Immature natural killer cell (primary cell): ENCODE results near the gene CNST. TPM values are rescaled to one million over a fixed set of nuclear protein-coding genes. Genes with fewer than 3 reads are reported as not detected.
"Not testable (repeated sequence)": the region's sequence is repeated elsewhere in the genome, so short reads cannot be mapped to it uniquely, and the experiment has no call there.

ENCODE experiments used
- DNase-seq, 3 donors: peaks; one replicate each; pipeline ENCODE4 v3.0.0; 2022; ENCODE audit warnings: mixed read lengths in 1 of 3
- H3K27ac Mint-ChIP-seq, 6 donors: one replicate each; pipeline ENCODE4 v1.8.0; 2020; ENCODE audit warnings: mixed read lengths in 6 of 6, mild to moderate bottlenecking in 5 of 6, inconsistent platforms in 4 of 6, moderate library complexity in 3 of 6
- H3K27me3 Mint-ChIP-seq, 3 donors: one replicate each; pipeline ENCODE4 v1.8.0; 2020 to 2021; ENCODE audit warnings: low read depth in 3 of 3, mild to moderate bottlenecking in 3 of 3, mixed read lengths in 3 of 3, moderate library complexity in 3 of 3, inconsistent platforms in 1 of 3
- H3K36me3 Mint-ChIP-seq, 3 donors: one replicate each; pipeline ENCODE4 v1.8.0; 2020; ENCODE audit warnings: mixed read lengths in 3 of 3, inconsistent platforms in 2 of 3, mild to moderate bottlenecking in 2 of 3
- H3K4me1 Mint-ChIP-seq, 2 donors: one replicate each; pipeline ENCODE4 v1.8.0; 2020; ENCODE audit warnings: inconsistent platforms in 2 of 2, mild to moderate bottlenecking in 2 of 2, mixed read lengths in 2 of 2, moderate library complexity in 1 of 2
- H3K4me3 Mint-ChIP-seq, 5 donors: one replicate each; pipeline ENCODE4 v1.8.0; 2020; ENCODE audit warnings: mild to moderate bottlenecking in 5 of 5, mixed read lengths in 5 of 5, inconsistent platforms in 3 of 5, moderate library complexity in 3 of 5
- H3K9me3 Mint-ChIP-seq, 6 donors: one replicate each; pipeline ENCODE4 v1.8.0; 2020; ENCODE audit warnings: mild to moderate bottlenecking in 6 of 6, mixed read lengths in 6 of 6, inconsistent platforms in 4 of 6, moderate library complexity in 3 of 6
- polyA plus RNA-seq, 3 donors: library from polyadenylated mRNA; unstranded; fragments of 300-500 nt; fragmentation: Illumina TruSeq; gene quantifications; one replicate each; pipeline ENCODE4 v1.2.3, GENCODE V29; 2021

Gene CNST
- polyA plus RNA-seq, 3 donors from 2014 or later: 21.8 to 30.0 (median 24.1) TPM

DNA sequence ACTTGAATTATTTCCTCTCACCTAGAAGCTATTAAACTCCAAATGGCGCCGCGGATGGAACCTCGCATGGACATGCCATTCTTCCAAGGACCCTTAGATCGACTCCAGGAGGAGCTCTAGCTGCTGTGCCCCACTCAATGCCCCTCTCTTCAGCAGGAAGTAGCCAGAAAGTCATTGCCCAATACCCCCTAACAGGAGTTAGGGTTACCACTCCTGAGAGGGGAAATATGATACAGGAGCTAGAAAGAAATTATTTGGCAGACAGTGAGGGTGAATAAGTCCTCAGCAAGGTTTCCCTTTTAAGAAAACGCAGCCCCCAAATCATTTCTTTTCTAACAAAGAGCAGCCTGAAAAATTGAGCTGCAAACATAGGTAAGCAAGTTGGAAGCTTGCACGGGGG is 28.8 kb upstream of the CNST start:
- no peak for DNase-seq
- Mint-ChIP-seq H3K27ac (no peak overlapping the region), H3K27me3 (no peaks in the 10 kb centered on the region), H3K9me3 (no peaks in the 10 kb centered on the region), H3K4me1 (no peaks in the 10 kb centered on the region), H3K36me3 (peaks cover 4 to 20% (median 17%) of the 10 kb centered on the region in 3 donors), H3K4me3 (no peak overlapping the region)

DNA sequence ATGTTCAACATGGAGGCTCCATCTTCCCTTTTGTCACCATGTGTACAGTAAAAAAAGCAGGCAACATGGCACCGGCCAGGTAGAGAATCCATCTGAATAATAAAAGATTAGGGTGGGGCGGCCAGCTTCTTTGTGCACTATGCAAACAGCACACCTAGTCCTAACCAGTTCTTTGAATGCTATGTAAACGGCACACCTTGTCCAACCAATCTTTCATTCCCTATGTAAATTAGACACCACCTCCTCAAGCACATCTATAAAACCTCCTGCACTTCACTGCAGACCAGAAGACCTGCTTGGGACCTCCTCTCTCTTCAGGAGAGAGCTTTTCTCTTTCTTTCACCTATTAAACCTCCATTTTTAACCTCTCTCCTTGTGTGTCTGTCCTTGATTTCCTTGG is 28.4 kb upstream of the CNST start:
- no peaks in the 10 kb centered on the region for H3K4me1 Mint-ChIP-seq
- no peaks in the 10 kb centered on the region for H3K9me3 Mint-ChIP-seq
- H3K36me3 Mint-ChIP-seq: peaks cover 4 to 20% (median 17%) of the 10 kb centered on the region in 3 donors
- DNase-seq: no peak
- H3K27ac Mint-ChIP-seq: peak overlapping the region in 1 of 6 donors; percentile 37
- no peak overlapping the region for H3K4me3 Mint-ChIP-seq
- no peaks in the 10 kb centered on the region for H3K27me3 Mint-ChIP-seq

DNA sequence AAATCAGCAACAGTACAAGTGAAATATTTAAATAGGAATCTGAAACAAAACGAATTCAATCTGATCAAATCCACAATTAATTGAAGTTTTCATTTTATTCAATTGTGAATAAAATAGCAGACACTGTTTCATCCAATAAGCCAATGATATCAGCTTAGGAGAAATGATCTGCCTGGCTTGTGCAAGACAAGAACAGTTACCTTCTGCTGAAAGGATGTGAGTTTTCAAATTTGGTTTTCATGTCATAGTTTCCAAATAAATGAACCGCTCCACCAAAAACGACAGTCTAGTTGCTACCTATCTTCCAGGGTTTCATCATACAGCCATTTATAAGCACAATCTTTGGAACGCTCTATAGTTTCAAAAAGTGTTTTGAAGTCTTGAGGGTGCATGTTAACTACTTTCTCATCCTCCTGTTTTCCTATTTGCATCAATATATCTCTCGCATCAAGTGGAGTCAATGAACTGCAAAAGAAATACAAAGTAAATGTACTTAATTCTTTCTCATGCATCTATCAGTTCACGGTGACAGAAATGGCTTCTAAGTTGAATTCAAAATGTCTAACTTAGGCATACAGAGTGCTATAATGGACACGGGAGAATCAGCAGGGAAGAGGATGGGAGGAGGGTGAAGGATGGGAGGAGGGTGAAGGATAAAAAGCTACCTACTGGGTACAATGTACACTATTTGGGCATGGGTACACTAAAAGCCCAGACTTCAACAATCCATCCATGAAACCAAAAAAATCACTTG is 25.3 kb upstream of the CNST start:
- DNase-seq: no peak
- Mint-ChIP-seq H3K4me3 (no peak overlapping the region), H3K4me1 (no peaks in the 10 kb centered on the region), H3K9me3 (no peaks in the 10 kb centered on the region), H3K27ac (peak overlapping the region in 1 of 6 donors; percentile 18), H3K27me3 (no peaks in the 10 kb centered on the region), H3K36me3 (peaks cover 12 to 28% (median 24%) of the 10 kb centered on the region in 3 donors)

DNA sequence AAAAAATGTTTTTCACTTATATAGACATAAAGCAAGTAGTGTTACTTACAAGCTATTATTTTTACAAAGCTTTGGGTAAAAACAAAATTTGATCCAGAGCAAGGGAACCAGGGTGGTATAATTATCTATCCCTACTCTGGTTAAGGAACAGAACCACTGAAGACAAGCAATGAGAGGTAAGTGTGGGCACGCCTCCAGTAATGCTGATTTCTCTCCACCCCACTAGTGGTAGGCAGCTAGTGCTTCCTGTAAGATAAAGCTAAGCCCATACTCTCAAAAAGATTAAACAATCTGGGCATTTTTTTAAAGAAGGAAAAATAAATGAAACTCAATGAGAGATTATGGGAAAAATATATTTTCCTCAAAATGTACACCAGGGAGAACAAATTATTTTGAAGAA is 22.3 kb upstream of the CNST start:
- H3K27me3 Mint-ChIP-seq: no peaks in the 10 kb centered on the region
- DNase-seq: no peak
- H3K27ac Mint-ChIP-seq: no peak overlapping the region
- H3K9me3 Mint-ChIP-seq: no peaks in the 10 kb centered on the region
- no peak overlapping the region for H3K4me3 Mint-ChIP-seq
- no peaks in the 10 kb centered on the region for H3K4me1 Mint-ChIP-seq
- H3K36me3 Mint-ChIP-seq: peaks cover 16 to 29% (median 18%) of the 10 kb centered on the region in 3 donors

DNA sequence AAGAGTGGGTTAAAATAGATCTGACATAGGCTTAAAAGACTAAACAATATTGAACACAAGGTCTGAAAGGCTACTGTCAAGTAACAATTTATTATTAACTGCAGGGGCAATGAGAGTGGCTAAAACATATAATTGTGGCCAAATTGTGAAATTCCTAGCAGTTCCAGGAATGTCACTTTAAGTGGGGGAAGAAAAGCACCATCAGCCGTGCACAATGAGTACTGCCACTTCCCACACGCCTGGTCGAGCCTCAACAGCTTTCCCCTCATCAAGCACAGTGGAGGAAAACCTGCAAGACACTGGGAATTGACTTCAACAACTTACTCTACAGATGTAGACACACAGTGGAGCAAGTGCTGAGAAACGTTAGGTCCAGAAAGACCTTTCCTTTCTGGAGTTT is 16.6 kb upstream of the CNST start:
- Mint-ChIP-seq H3K4me1 (peaks cover 0 to 3% of the 10 kb centered on the region in 2 donors), H3K27ac (no peak overlapping the region), H3K9me3 (no peaks in the 10 kb centered on the region)

DNA sequence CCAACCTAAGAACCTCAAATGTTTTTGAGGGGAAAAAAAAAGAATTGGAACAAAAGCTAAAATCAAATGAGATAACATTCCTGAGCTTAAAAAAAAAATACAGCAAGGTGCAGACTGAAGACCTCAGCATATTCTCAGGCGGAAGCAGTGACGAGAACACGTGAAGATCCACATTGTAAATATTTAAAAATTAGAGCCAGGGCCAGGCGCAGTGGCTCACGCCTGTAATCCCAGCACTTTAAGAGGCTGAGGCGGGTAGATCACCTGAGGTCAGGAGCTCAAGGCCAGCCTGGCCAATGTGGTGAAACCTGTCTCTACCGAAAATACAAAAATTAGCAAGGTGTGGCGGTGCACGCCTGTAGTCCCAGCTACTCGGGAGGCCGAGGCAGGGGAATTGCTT is 15.9 kb upstream of the CNST start:
- H3K9me3 Mint-ChIP-seq: no peaks in the 10 kb centered on the region
- peak overlapping the region in 1 of 6 donors; percentile 7 for H3K27ac Mint-ChIP-seq
- H3K4me3 Mint-ChIP-seq: no peak overlapping the region
- H3K27me3 Mint-ChIP-seq: no peaks in the 10 kb centered on the region
- peaks cover 0 to 3% of the 10 kb centered on the region in 2 donors for H3K4me1 Mint-ChIP-seq
- H3K36me3 Mint-ChIP-seq: peaks cover 21 to 47% (median 25%) of the 10 kb centered on the region in 3 donors
- DNase-seq: no peak

More for the DNA sequence above, 16.6 kb upstream of the CNST start:
- DNase-seq: no peak
- Mint-ChIP-seq H3K27me3 (no peaks in the 10 kb centered on the region), H3K4me3 (no peak overlapping the region), H3K36me3 (peaks cover 20 to 42% (median 21%) of the 10 kb centered on the region in 3 donors)

DNA sequence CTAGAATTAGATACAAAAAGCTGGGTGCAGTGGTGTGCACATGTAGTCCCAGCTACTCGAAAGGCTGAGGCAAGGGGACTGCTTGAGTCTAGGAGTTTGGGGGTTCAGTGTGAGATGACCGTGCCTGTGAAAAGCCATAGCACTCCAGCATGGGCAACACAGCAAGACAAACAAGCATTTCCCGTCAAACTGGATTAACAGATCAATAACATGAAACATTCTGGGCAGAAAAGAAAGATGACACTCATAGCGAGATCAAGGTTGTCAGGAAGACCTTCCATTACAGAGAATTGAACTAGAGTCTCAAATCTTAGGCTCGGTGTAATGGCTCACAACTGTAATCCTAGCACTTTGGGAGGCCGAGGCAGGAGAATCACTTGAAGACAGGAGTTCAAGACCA is 14.1 kb upstream of the CNST start:
- peaks cover 0 to 3% of the 10 kb centered on the region in 2 donors for H3K4me1 Mint-ChIP-seq
- no peak overlapping the region for H3K27ac Mint-ChIP-seq
- H3K27me3 Mint-ChIP-seq: no peaks in the 10 kb centered on the region
- H3K36me3 Mint-ChIP-seq: peaks cover 26 to 53% (median 30%) of the 10 kb centered on the region in 3 donors
- no peak for DNase-seq
- H3K4me3 Mint-ChIP-seq: no peak overlapping the region
- no peaks in the 10 kb centered on the region for H3K9me3 Mint-ChIP-seq

DNA sequence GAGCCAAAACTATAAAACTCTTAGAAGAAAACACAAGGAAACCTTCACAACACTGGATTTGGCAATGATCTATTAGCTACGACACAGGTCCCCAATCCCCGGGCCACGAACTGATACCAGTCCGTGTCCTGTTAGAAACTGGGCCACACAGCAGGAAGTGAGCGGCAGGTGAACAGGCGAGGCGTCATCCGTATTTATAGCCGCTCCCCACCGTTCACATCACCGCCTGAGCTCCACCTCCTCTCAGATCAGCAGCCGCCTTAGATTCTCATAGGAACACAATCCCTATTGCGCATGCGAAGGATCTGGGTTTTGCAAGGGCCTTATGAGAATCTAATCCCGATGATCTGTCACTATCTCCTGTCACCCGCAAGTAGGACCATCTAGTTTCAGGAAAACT is 12.1 kb upstream of the CNST start:
- no peak for DNase-seq
- peaks cover under 1 to 3% of the 10 kb centered on the region in 2 donors for H3K4me1 Mint-ChIP-seq
- H3K27ac Mint-ChIP-seq: no peak overlapping the region
- no peak overlapping the region for H3K4me3 Mint-ChIP-seq
- no peaks in the 10 kb centered on the region for H3K27me3 Mint-ChIP-seq
- H3K36me3 Mint-ChIP-seq: peaks cover 19 to 42% (median 28%) of the 10 kb centered on the region in 3 donors
- no peaks in the 10 kb centered on the region for H3K9me3 Mint-ChIP-seq

DNA sequence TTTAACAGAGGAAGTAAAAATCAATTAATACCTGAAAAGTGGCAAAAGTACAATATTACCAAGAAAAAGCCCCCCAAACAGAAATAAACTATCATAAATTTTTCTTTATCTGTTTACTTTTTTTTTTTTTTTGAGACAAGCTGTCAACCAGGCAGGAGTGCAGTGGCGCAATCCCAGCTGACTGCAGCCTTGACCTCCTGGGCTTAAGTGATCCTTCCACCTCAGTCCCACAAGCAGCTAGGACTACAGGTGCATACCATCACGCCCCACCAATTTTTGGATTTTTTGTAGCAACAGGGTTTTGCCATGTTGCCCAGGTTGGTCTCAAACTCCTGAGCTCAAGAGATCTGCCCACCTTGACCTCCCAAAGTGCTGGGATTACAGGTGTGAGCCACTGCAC is 8.2 kb upstream of the CNST start:
- H3K4me3 Mint-ChIP-seq: no peak overlapping the region
- no peaks in the 10 kb centered on the region for H3K9me3 Mint-ChIP-seq
- peaks cover 9 to 31% (median 19%) of the 10 kb centered on the region in 3 donors for H3K36me3 Mint-ChIP-seq
- DNase-seq: no peak
- H3K27me3 Mint-ChIP-seq: no peaks in the 10 kb centered on the region
- H3K4me1 Mint-ChIP-seq: peaks cover 0 to 6% of the 10 kb centered on the region in 2 donors
- H3K27ac Mint-ChIP-seq: no peak overlapping the region

DNA sequence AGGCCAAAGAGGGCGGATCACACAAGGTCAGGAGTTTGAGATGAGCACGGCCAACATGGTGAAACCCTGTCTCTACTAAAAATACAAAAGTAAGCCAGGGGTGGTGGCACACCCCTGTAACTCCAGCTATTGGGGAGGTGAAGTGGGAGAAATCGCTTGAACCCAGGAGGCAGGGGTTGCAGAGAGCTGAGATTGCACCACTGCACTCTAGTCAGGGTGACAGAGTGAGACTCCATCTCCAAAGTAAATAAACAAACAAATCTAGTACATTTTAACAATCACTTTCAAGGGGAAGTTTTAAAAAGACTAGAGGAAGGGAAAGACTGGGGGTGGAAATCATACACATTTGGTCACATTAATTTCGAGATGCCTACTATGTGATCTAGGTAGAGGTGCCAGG is 6.9 kb upstream of the CNST start:
- Mint-ChIP-seq H3K9me3 (no peaks in the 10 kb centered on the region), H3K4me1 (peaks cover 4 to 13% of the 10 kb centered on the region in 2 donors), H3K27ac (peak overlapping the region in 1 of 6 donors; percentile 61), H3K4me3 (no peak overlapping the region), H3K36me3 (peaks cover 5 to 21% (median 16%) of the 10 kb centered on the region in 3 donors), H3K27me3 (no peaks in the 10 kb centered on the region)
- no peak for DNase-seq

DNA sequence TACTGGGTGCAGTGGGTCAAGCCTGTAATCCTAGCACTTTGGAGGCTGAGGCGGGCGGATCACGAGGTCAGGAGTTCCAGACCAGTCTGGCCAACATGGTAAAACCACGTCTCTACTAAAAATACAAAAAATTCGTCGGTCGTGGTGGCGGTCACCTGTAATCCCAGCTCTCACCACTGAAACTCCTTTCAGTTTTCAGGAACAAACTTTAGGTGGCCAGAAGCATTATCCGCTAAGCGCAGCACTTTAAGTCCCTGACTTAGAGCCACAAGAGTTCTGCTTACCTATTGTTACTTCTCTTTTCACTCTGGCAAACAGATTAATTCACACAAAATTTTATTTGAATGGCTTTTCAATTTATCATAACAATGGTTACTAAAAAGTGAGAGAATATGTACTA is 5.4 kb upstream of the CNST start:
- not testable (repeated sequence) for DNase-seq, H3K27ac Mint-ChIP-seq, H3K9me3 Mint-ChIP-seq, H3K4me3 Mint-ChIP-seq, H3K27me3 Mint-ChIP-seq
- peaks cover 4 to 13% (median 6%) of the 10 kb centered on the region in 3 donors for H3K36me3 Mint-ChIP-seq
- H3K4me1 Mint-ChIP-seq: peaks cover 18 to 28% of the 10 kb centered on the region in 2 donors

DNA sequence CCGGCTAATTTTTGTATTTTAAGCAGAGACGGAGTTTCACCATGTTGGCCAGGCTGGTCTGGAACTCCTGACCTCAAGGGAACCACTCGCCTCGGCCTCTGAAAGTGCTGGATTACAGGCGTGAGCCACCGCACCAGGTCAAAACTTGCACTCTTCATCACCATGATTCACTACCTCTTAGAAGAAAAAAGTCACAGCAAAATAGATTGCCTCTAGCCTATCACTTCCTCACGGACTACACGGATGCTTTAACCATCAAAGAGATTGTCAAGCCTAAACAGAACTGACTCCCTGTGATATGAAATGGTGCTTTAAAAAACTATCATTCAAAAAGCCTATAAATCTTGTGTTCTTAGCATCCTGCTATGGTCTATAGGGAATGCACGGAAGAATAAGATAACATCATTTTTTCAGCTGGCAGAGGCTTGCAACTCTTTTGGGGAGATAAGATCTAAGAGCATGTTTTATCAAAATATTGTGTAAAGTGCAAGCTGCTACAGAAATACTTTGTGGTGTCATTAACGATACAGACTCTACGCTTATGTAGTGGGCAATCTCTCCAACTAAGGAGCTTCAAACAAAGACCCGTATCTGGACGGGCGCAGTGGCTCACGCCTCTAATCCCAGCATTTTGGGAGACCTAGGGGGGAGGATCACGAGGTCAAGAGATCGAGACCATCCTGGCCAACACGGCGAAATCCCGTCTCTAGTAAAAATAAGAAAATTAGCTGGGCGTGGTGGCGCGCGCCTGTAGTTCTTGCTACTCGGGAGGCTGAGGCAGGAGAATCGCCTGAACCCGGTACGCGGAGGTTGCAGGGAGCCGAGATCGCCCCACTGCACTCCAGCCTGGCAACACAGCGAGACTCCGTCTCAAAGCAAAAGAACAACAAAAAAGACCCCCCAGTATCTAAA is 1.2 kb upstream of the CNST start:
- no peaks in the 10 kb centered on the region for H3K9me3 Mint-ChIP-seq
- DNase-seq: no peak
- H3K27me3 Mint-ChIP-seq: peaks cover 3 to 9% (median 5%) of the 10 kb centered on the region in 3 donors
- H3K36me3 Mint-ChIP-seq: peaks cover 0 to under 1% (median 0%) of the 10 kb centered on the region in 3 donors
- H3K4me1 Mint-ChIP-seq: peaks cover 50 to 59% of the 10 kb centered on the region in 2 donors
- H3K27ac Mint-ChIP-seq: peak overlapping the region; percentile 85 to 98 (median 94)
- H3K4me3 Mint-ChIP-seq: peak overlapping the region; percentile 98 to 99 (median 99)

DNA sequence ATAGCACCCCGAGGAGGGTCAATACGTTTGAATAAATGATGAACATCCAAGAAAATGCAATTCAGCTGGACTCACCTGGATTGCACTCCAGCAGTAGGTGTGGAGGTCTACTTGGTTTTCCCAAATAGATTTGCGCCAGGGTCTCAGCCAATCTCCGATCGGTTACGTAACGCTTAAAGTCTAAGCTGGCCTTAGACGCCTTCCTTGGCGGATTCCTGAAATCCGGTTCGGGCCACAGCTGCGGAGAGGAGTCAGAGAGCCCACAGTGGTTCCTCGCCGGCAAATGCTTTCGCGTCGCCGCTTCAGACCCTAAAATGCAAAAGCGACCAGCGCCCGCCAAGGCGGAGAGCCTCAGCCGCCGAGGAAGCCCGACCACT is 517 bp upstream of the CNST start:
- peak overlapping the region; percentile 98 to 99 (median 99) for H3K4me3 Mint-ChIP-seq
- peak overlapping the region; percentile 85 to 98 (median 94) for H3K27ac Mint-ChIP-seq
- H3K36me3 Mint-ChIP-seq: no peaks in the 10 kb centered on the region
- no peaks in the 10 kb centered on the region for H3K9me3 Mint-ChIP-seq
- peaks cover 3 to 9% (median 5%) of the 10 kb centered on the region in 3 donors for H3K27me3 Mint-ChIP-seq
- peaks cover 56 to 66% of the 10 kb centered on the region in 2 donors for H3K4me1 Mint-ChIP-seq
- DNase-seq: no peak
